Measurements from ENCODE around the gene SNX17.
"Not testable (repeated sequence)": the region's sequence is repeated elsewhere in the genome, so short reads cannot be mapped to it uniquely, and the experiment has no call there.

Gene SNX17, protein sequence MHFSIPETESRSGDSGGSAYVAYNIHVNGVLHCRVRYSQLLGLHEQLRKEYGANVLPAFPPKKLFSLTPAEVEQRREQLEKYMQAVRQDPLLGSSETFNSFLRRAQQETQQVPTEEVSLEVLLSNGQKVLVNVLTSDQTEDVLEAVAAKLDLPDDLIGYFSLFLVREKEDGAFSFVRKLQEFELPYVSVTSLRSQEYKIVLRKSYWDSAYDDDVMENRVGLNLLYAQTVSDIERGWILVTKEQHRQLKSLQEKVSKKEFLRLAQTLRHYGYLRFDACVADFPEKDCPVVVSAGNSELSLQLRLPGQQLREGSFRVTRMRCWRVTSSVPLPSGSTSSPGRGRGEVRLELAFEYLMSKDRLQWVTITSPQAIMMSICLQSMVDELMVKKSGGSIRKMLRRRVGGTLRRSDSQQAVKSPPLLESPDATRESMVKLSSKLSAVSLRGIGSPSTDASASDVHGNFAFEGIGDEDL

GRCh38 chr2:27370026-27370815, at the start of gene SNX17, which contains the start of gene EIF2B4:
Gene SNX17 (plus strand): TSS chr2:27370616. CDS start chr2:27370744, 128 bp downstream.
Gene EIF2B4 (minus strand): TSS chr2:27370338. CDS start chr2:27370314, 24 bp downstream.
- DNase-seq (ENCODE audit: low read depth, low spot score): peak; percentile 97

- peak; percentile 81 for DNase-seq (ENCODE audit: low read depth, low spot score)
Measured at GRCh38 chr2:27320958-27321543, 49.4 kb upstream of the SNX17 start.

- DNase-seq (ENCODE audit: low read depth, low spot score): no peak
Measured at GRCh38 chr2:27322301-27322765, 48.1 kb upstream of the SNX17 start.

DNA sequence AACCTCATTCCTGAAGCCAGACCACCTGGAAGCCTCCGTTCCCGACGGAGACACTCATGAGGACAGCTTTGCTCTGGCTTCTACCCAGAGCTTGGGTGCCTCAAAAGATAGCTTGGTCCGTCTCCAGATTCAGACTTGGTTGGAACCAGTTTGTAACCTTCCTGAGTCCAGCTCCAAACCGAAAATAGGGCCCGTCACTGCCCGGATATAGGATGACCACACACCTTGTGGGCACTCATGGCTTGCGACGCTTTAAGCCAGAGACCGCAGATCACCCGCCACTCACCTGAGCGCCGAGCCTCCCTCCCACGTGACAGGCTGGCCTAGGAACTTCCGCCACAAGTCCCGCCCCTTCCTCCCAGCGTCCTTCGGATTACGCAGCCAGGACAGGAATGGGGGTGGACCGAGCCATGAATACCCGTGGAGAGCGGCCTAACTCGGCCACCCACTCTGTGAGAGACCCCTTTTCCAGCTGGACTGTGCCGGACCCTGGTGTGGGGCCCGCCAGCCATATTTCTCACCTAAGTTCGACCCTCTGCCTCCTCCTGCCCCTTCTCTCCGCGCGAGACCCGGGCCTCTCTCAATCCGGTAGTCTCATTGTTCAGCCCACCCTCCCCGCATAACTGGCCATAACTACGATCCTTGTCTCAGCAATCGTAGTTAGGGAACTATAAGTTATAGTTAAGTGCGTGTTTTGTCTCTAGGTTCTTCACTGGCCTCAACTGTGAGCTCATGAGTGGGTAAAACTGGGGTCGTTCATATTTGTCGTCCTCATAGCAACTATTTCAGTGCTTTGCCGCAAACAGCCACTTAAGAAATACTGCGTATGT, 47.4 kb upstream of the SNX17 start, which contains the start of gene MPV17:
Gene MPV17, minus strand, starts transcription at position 332 of the 830 bp plus-strand sequence. CDS start 580 bp downstream, outside the sequence.
- peak; percentile 57 for DNase-seq (ENCODE audit: low read depth, low spot score)

GRCh38 chr2:27323596-27324285, 46.7 kb upstream of the SNX17 start:
- no peak for DNase-seq (ENCODE audit: low read depth, low spot score)

GRCh38 chr2:27324720-27325119, 45.7 kb upstream of the SNX17 start:
- no peak for DNase-seq (ENCODE audit: low read depth, low spot score)

DNA sequence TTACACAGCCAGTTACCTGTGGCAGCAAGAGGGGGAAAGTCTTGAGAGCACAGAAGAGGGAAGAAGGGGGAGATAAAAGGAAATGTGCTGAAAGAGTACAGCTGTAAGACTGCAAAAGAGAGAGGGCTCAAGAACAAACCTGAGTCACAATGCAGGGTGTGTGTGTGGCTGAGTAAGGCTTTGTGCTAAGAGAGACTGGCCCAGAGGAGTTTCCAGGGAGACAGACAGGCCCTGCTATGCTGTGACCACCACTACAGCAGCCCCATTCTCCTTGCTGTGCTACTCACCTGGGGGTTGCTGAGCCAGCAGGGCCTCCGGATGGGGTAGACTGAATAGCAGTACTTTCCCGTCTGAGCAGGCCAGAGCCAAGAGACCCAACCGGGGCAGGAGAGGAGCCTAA, 35.1 kb upstream of the SNX17 start:
- no peak for DNase-seq (ENCODE audit: low read depth, low spot score)

DNA sequence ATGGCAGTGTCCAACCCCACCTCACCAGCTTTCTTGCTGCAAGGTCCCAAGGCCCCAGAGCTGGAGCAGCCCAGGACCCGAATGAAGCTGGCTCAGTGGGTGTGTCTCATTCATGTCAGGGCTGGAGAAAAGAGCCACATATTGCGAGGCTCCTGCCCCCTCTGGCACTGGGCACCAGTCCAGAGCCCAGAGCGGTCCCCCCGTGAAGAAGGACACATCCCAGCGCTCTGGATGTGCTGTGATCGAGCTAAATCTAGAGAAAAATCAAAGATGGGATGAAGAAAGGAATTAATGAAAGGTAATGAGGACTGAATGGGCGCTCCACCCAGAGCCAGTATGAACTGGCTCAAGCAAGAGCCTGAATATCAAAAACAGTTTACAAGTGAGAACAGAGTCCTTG, 34.2 kb upstream of the SNX17 start:
- DNase-seq (ENCODE audit: low read depth, low spot score): no peak

DNA sequence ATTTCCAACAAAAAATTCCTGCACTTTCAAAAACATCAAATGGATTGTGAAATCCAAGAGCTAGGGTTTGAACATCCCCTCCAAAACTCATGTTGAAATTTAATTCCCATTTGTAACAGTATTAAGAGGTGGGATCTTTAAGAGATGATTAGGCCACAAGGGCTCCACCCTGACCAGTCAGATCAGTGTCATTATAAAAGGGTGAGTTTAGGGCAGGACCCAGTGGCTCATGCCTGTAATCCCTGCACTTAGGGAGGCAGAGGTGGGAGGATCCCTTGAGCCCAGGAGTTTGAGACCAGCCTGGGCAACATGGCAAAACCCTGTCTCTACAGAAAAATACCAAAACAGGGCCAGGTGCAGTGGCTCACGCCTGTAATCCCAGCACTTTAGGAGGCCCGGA, 22.8 kb upstream of the SNX17 start:
- DNase-seq (ENCODE audit: low read depth, low spot score): no peak

DNA sequence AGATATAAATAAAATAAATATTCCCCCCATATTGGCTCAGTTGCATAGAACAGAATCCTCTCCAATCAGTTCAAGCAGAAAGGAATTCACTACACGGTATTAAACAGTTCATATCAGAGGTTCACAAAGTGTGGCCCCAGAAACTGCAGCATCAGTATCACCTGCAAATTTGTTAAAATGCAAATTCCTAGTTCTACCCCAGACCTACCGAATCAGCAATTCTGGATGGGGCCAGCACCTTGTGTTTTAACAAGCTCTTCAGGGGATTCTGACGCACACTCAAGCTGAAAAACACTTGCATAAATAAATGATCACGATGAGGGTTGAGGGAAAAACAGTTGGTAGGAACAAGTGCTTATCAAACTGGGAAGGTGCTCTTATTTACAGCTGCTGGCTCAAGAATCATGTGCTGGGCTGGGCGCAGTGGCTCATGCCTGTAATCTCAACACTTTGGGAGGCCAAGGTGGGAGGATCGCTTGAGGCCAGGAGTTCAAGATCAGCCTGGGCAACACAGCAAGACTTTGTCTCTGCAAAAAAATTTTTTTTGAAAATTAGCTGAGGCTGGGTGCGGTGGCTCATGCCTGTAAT, 20.2 kb upstream of the SNX17 start:
- no peak for DNase-seq (ENCODE audit: low read depth, low spot score)

GRCh38 chr2:27351802-27352598, 18.4 kb upstream of the SNX17 start:
- no peak for DNase-seq (ENCODE audit: low read depth, low spot score)

- DNase-seq (ENCODE audit: low read depth, low spot score): not testable (repeated sequence)
Measured at GRCh38 chr2:27353386-27353761, 17.0 kb upstream of the SNX17 start.

DNA sequence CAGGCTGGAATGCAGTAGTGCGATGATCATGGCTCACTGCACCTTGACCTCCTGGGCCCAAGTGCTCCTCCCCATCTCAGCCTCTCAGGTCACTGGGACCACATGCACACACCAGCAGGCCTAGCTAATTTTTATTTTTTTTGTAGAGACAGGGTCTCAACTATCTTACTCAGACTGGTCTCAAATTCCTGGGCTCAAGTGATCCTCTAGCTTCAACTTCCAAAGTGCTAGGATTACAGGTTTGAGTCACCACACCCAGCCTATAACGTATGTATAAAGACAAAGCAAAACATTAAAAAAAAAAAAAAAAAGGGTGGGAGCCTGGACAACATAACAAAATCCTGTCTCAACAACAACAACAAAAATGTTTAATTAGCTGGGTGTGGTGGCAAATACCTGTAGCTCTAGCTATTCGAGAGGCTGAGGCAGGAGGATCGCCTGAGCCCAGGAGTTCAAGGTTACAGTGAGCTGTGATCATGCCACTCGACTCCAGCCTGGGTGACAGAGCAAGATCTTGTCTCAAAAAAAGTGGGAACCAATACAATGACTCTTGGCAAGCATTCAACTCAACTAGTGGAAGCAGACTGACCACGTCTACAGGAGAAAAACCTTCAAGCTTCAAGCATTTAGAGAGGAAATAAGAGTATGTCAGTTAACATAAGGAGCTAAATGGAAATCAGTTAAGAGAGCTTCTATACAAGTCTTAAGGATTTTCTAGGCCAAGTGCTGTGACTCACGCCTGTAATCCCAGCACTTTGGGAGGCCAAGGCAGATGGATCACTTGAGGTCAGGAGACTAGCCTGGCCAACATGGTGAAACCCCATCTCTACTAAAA, 16.4 kb upstream of the SNX17 start:
- no peak for DNase-seq (ENCODE audit: low read depth, low spot score)

GRCh38 chr2:27354597-27354927, 15.9 kb upstream of the SNX17 start:
- DNase-seq (ENCODE audit: low read depth, low spot score): no peak

DNA sequence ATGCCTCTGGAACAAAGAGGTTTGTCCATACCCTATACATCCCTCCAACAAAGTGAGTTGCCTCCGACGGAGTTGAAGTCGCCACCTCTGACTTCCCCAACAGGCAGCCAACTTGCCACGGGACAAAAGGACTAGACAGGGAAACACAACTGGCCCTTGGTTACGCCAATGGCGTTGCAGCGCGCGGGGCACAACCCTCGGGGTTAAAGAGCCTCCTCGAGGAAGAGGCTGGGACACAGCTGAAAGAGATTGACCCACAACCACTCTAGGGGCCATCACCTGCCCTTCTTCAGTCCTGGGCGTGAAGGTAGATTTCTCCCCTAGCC, 14.4 kb upstream of the SNX17 start:
- no peak for DNase-seq (ENCODE audit: low read depth, low spot score)

GRCh38 chr2:27356382-27357181, 13.8 kb upstream of the SNX17 start, which contains the start of gene GTF3C2:
Gene GTF3C2 (minus strand): TSS chr2:27356764. CDS start chr2:27343554, 13,210 bp downstream.
- DNase-seq (ENCODE audit: low read depth, low spot score): peak; percentile 94

- no peak for DNase-seq (ENCODE audit: low read depth, low spot score)
Measured at GRCh38 chr2:27362678-27363420, 7.6 kb upstream of the SNX17 start.

All from brain pericyte (primary cell).